Measurements from ENCODE around the gene ELAPOR1.

Gene ELAPOR1

GRCh38 chr1:109115685-109116084 lies 1.8 kb downstream of the ELAPOR1 start:
- TF ChIP-seq FOXP2 (optimal IDR thresholded peaks at IDR 0.05; ENCODE audit: control extremely low read depth, extremely low read length, insufficient read depth) = no peak
- no peak for TF ChIP-seq POLR2AphosphoS5 (IDR thresholded peaks at IDR 0.05; ENCODE audit: borderline replicate concordance, low read depth, low read length)
- TF ChIP-seq EZH2 (IDR thresholded peaks at IDR 0.05) = no peak
- H3K9me3 ChIP-seq (ENCODE audit: low read depth, low read length) = no peaks in the 10 kb centered on the region
- DNase-seq (ENCODE audit: low read depth, low spot score) = no peak

GRCh38 chr1:109116286-109116685 lies 2.4 kb downstream of the ELAPOR1 start:
- Histone ChIP-seq H3K27ac (no peak overlapping the region), H3K4me3 (no peak overlapping the region), H3K9ac (ENCODE audit: insufficient read length) (no peak overlapping the region), H3K36me3 (ENCODE audit: insufficient read depth, low read length) (no peaks in the 10 kb centered on the region), H3K9me3 (ENCODE audit: low read depth, low read length) (no peaks in the 10 kb centered on the region)
- DNase-seq (ENCODE audit: low read depth, low spot score) = no peak
- TF ChIP-seq EZH2 (IDR thresholded peaks at IDR 0.05) = no peak
- no peak for TF ChIP-seq FOXP2 (optimal IDR thresholded peaks at IDR 0.05; ENCODE audit: control extremely low read depth, extremely low read length, insufficient read depth)
- TF ChIP-seq POLR2AphosphoS5 (IDR thresholded peaks at IDR 0.05; ENCODE audit: borderline replicate concordance, low read depth, low read length) = no peak

More at GRCh38 chr1:109115685-109116084, 1.8 kb downstream of the ELAPOR1 start:
- Histone ChIP-seq H3K9ac (ENCODE audit: insufficient read length) (no peak overlapping the region), H3K27ac (no peak overlapping the region), H3K4me3 (no peak overlapping the region), H3K36me3 (ENCODE audit: insufficient read depth, low read length) (no peaks in the 10 kb centered on the region)

GRCh38 chr1:109118089-109118488 lies 4.2 kb downstream of the ELAPOR1 start:
- Histone ChIP-seq H3K9ac (ENCODE audit: insufficient read length) (no peak overlapping the region), H3K4me3 (no peak overlapping the region), H3K9me3 (ENCODE audit: low read depth, low read length) (no peaks in the 10 kb centered on the region), H3K27ac (no peak overlapping the region), H3K36me3 (ENCODE audit: insufficient read depth, low read length) (no peaks in the 10 kb centered on the region)
- TF ChIP-seq FOXP2 (optimal IDR thresholded peaks at IDR 0.05; ENCODE audit: control extremely low read depth, extremely low read length, insufficient read depth) = no peak
- TF ChIP-seq POLR2AphosphoS5 (IDR thresholded peaks at IDR 0.05; ENCODE audit: borderline replicate concordance, low read depth, low read length) = no peak
- TF ChIP-seq EZH2 (IDR thresholded peaks at IDR 0.05) = no peak
- no peak for DNase-seq (ENCODE audit: low read depth, low spot score)

- Histone ChIP-seq H3K4me3 (no peak overlapping the region), H3K36me3 (ENCODE audit: insufficient read depth, low read length) (no peaks in the 10 kb centered on the region), H3K9me3 (ENCODE audit: low read depth, low read length) (no peaks in the 10 kb centered on the region), H3K9ac (ENCODE audit: insufficient read length) (no peak overlapping the region), H3K27ac (no peak overlapping the region)
- TF ChIP-seq POLR2AphosphoS5 (IDR thresholded peaks at IDR 0.05; ENCODE audit: borderline replicate concordance, low read depth, low read length) (no peak), FOXP2 (optimal IDR thresholded peaks at IDR 0.05; ENCODE audit: control extremely low read depth, extremely low read length, insufficient read depth) (no peak), EZH2 (IDR thresholded peaks at IDR 0.05) (no peak)
- no peak for DNase-seq (ENCODE audit: low read depth, low spot score)
Observed at GRCh38 chr1:109120356-109120755, 6.4 kb downstream of the ELAPOR1 start.

- TF ChIP-seq POLR2AphosphoS5 (IDR thresholded peaks at IDR 0.05; ENCODE audit: borderline replicate concordance, low read depth, low read length) (no peak), EZH2 (IDR thresholded peaks at IDR 0.05) (no peak), FOXP2 (optimal IDR thresholded peaks at IDR 0.05; ENCODE audit: control extremely low read depth, extremely low read length, insufficient read depth) (no peak)
- Histone ChIP-seq H3K9ac (ENCODE audit: insufficient read length) (no peak overlapping the region), H3K4me3 (no peak overlapping the region), H3K36me3 (ENCODE audit: insufficient read depth, low read length) (no peaks in the 10 kb centered on the region), H3K9me3 (ENCODE audit: low read depth, low read length) (no peaks in the 10 kb centered on the region), H3K27ac (no peak overlapping the region)
- DNase-seq (ENCODE audit: low read depth, low spot score) = no peak
Observed at GRCh38 chr1:109131059-109131458, 17.1 kb downstream of the ELAPOR1 start.

GRCh38 chr1:109131800-109132199 lies 17.9 kb downstream of the ELAPOR1 start:
- no peaks in the 10 kb centered on the region for H3K36me3 ChIP-seq (ENCODE audit: insufficient read depth, low read length)
- no peak overlapping the region for H3K4me3 ChIP-seq
- DNase-seq (ENCODE audit: low read depth, low spot score) = no peak
- TF ChIP-seq FOXP2 (optimal IDR thresholded peaks at IDR 0.05; ENCODE audit: control extremely low read depth, extremely low read length, insufficient read depth) (no peak), POLR2AphosphoS5 (IDR thresholded peaks at IDR 0.05; ENCODE audit: borderline replicate concordance, low read depth, low read length) (no peak), EZH2 (IDR thresholded peaks at IDR 0.05) (no peak)
- no peaks in the 10 kb centered on the region for H3K9me3 ChIP-seq (ENCODE audit: low read depth, low read length)
- no peak overlapping the region for H3K9ac ChIP-seq (ENCODE audit: insufficient read length)
- no peak overlapping the region for H3K27ac ChIP-seq

- Histone ChIP-seq H3K27ac (no peak overlapping the region), H3K9me3 (ENCODE audit: low read depth, low read length) (no peaks in the 10 kb centered on the region), H3K36me3 (ENCODE audit: insufficient read depth, low read length) (no peaks in the 10 kb centered on the region), H3K4me3 (no peak overlapping the region), H3K9ac (ENCODE audit: insufficient read length) (no peak overlapping the region)
- DNase-seq (ENCODE audit: low read depth, low spot score) = no peak
- TF ChIP-seq FOXP2 (optimal IDR thresholded peaks at IDR 0.05; ENCODE audit: control extremely low read depth, extremely low read length, insufficient read depth) = no peak
- TF ChIP-seq POLR2AphosphoS5 (IDR thresholded peaks at IDR 0.05; ENCODE audit: borderline replicate concordance, low read depth, low read length) = no peak
- TF ChIP-seq EZH2 (IDR thresholded peaks at IDR 0.05) = no peak
Observed at GRCh38 chr1:109133002-109133706, 19.2 kb downstream of the ELAPOR1 start.

- DNase-seq (ENCODE audit: low read depth, low spot score) = no peak
- H3K27ac ChIP-seq = no peak overlapping the region
- no peak for TF ChIP-seq FOXP2 (optimal IDR thresholded peaks at IDR 0.05; ENCODE audit: control extremely low read depth, extremely low read length, insufficient read depth)
- TF ChIP-seq POLR2AphosphoS5 (IDR thresholded peaks at IDR 0.05; ENCODE audit: borderline replicate concordance, low read depth, low read length) = no peak
- no peak for TF ChIP-seq EZH2 (IDR thresholded peaks at IDR 0.05)
- H3K9me3 ChIP-seq (ENCODE audit: low read depth, low read length) = no peaks in the 10 kb centered on the region
- H3K4me3 ChIP-seq = no peak overlapping the region
- no peaks in the 10 kb centered on the region for H3K36me3 ChIP-seq (ENCODE audit: insufficient read depth, low read length)
- H3K9ac ChIP-seq (ENCODE audit: insufficient read length) = no peak overlapping the region
Observed at GRCh38 chr1:109133815-109134214, 19.9 kb downstream of the ELAPOR1 start.

- Histone ChIP-seq H3K27ac (no peak overlapping the region), H3K9ac (ENCODE audit: insufficient read length) (no peak overlapping the region), H3K9me3 (ENCODE audit: low read depth, low read length) (no peaks in the 10 kb centered on the region), H3K36me3 (ENCODE audit: insufficient read depth, low read length) (no peaks in the 10 kb centered on the region), H3K4me3 (no peak overlapping the region)
- DNase-seq (ENCODE audit: low read depth, low spot score) = no peak
- TF ChIP-seq POLR2AphosphoS5 (IDR thresholded peaks at IDR 0.05; ENCODE audit: borderline replicate concordance, low read depth, low read length) (no peak), EZH2 (IDR thresholded peaks at IDR 0.05) (no peak), FOXP2 (optimal IDR thresholded peaks at IDR 0.05; ENCODE audit: control extremely low read depth, extremely low read length, insufficient read depth) (no peak)
Observed at GRCh38 chr1:109134423-109134822, 20.5 kb downstream of the ELAPOR1 start.

Measured in SK-N-MC (cell line).